ENCODE data around the gene C4orf17.
"Not testable (repeated sequence)": the region's sequence is repeated elsewhere in the genome, so short reads cannot be mapped to it uniquely, and the experiment has no call there.

The C4orf17 gene

GRCh38 chr4:99529956-99530355 is 19.1 kb downstream of the C4orf17 start:
- TF ChIP-seq CTCF (IDR thresholded peaks at IDR 0.05; ENCODE audit: control insufficient read depth, insufficient read depth, low read depth, low read length, missing control alignments) = no peak
- no peak overlapping the region for H3K4me3 ChIP-seq (ENCODE audit: control insufficient read depth, low read depth, low read length)
- no peak for DNase-seq (ENCODE audit: low read depth)

- not testable (repeated sequence) for H3K4me3 ChIP-seq (ENCODE audit: control insufficient read depth, low read depth, low read length); DNase-seq (ENCODE audit: low read depth)
Observed at GRCh38 chr4:99534699-99535098, 23.9 kb downstream of the C4orf17 start.

GRCh38 chr4:99536271-99536670 is 25.4 kb downstream of the C4orf17 start:
- TF ChIP-seq CTCF (IDR thresholded peaks at IDR 0.05; ENCODE audit: control insufficient read depth, insufficient read depth, low read depth, low read length, missing control alignments) = no peak
- no peak overlapping the region for H3K4me3 ChIP-seq (ENCODE audit: control insufficient read depth, low read depth, low read length)
- DNase-seq (ENCODE audit: low read depth) = no peak

- no peak for TF ChIP-seq CTCF (IDR thresholded peaks at IDR 0.05; ENCODE audit: control insufficient read depth, insufficient read depth, low read depth, low read length, missing control alignments)
- H3K4me3 ChIP-seq (ENCODE audit: control insufficient read depth, low read depth, low read length) = no peak overlapping the region
- DNase-seq (ENCODE audit: low read depth) = no peak
Observed at GRCh38 chr4:99536848-99537247, 26.0 kb downstream of the C4orf17 start.

- TF ChIP-seq CTCF (IDR thresholded peaks at IDR 0.05; ENCODE audit: control insufficient read depth, insufficient read depth, low read depth, low read length, missing control alignments) = no peak
- no peak for DNase-seq (ENCODE audit: low read depth)
- no peak overlapping the region for H3K4me3 ChIP-seq (ENCODE audit: control insufficient read depth, low read depth, low read length)
Observed at GRCh38 chr4:99537674-99538073, 26.9 kb downstream of the C4orf17 start.

- no peak overlapping the region for H3K4me3 ChIP-seq (ENCODE audit: control insufficient read depth, low read depth, low read length)
- no peak for TF ChIP-seq CTCF (IDR thresholded peaks at IDR 0.05; ENCODE audit: control insufficient read depth, insufficient read depth, low read depth, low read length, missing control alignments)
- DNase-seq (ENCODE audit: low read depth) = no peak
Observed at GRCh38 chr4:99540277-99540939, 29.6 kb downstream of the C4orf17 start.

- no peak for DNase-seq (ENCODE audit: low read depth)
- H3K4me3 ChIP-seq (ENCODE audit: control insufficient read depth, low read depth, low read length) = no peak overlapping the region
- no peak for TF ChIP-seq CTCF (IDR thresholded peaks at IDR 0.05; ENCODE audit: control insufficient read depth, insufficient read depth, low read depth, low read length, missing control alignments)
Observed at GRCh38 chr4:99552872-99553271, 42.1 kb downstream of the C4orf17 start.
